Measurements from ENCODE around the gene PRKAR1B. TPM values are rescaled to one million over a fixed set of nuclear protein-coding genes. Genes with fewer than 3 reads are reported as not detected.
A peak's percentile ranks its signal among the peaks of the same experiment; 100 is the strongest.

Gene PRKAR1B
- total RNA-seq, 2 donors from 2014 or later: 26.2 to 56.0 TPM

- H3K4me1 Mint-ChIP-seq: peaks cover 11% of the 10 kb centered on the region
- H3K36me3 Mint-ChIP-seq (ENCODE audit: low read depth): no peaks in the 10 kb centered on the region
- ATAC-seq (replicated peaks): no peak
- H3K27ac Mint-ChIP-seq: no peak overlapping the region
- no peak overlapping the region for H3K4me3 Mint-ChIP-seq
- H3K27me3 Mint-ChIP-seq: no peaks in the 10 kb centered on the region
- no peaks in the 10 kb centered on the region for H3K9me3 Mint-ChIP-seq
Measured at GRCh38 chr7:539731-540411, 187.2 kb downstream of the PRKAR1B start.

GRCh38 chr7:538764-539685 is 188.1 kb downstream of the PRKAR1B start:
- Mint-ChIP-seq H3K4me3 (no peak overlapping the region), H3K36me3 (ENCODE audit: low read depth) (no peaks in the 10 kb centered on the region), H3K27ac (no peak overlapping the region), H3K4me1 (peaks cover 11% of the 10 kb centered on the region), H3K27me3 (peaks cover 1% of the 10 kb centered on the region), H3K9me3 (no peaks in the 10 kb centered on the region)
- ATAC-seq (replicated peaks): no peak

- no peak for ATAC-seq (replicated peaks)
- peaks cover 4% of the 10 kb centered on the region for H3K27me3 Mint-ChIP-seq
- H3K4me1 Mint-ChIP-seq: peaks cover 11% of the 10 kb centered on the region
- no peak overlapping the region for H3K27ac Mint-ChIP-seq
- H3K9me3 Mint-ChIP-seq: no peaks in the 10 kb centered on the region
- no peak overlapping the region for H3K4me3 Mint-ChIP-seq
- no peaks in the 10 kb centered on the region for H3K36me3 Mint-ChIP-seq (ENCODE audit: low read depth)
Measured at GRCh38 chr7:537911-538634, 189.0 kb downstream of the PRKAR1B start.

- no peak for ATAC-seq (replicated peaks)
- Mint-ChIP-seq H3K4me1 (no peaks in the 10 kb centered on the region), H3K4me3 (no peak overlapping the region), H3K27me3 (peaks cover 4% of the 10 kb centered on the region), H3K27ac (no peak overlapping the region), H3K9me3 (no peaks in the 10 kb centered on the region), H3K36me3 (ENCODE audit: low read depth) (no peaks in the 10 kb centered on the region)
Measured at GRCh38 chr7:536231-536630, 190.8 kb downstream of the PRKAR1B start.

- no peak for ATAC-seq (replicated peaks)
- Mint-ChIP-seq H3K4me3 (no peak overlapping the region), H3K9me3 (no peaks in the 10 kb centered on the region), H3K4me1 (no peaks in the 10 kb centered on the region), H3K36me3 (ENCODE audit: low read depth) (no peaks in the 10 kb centered on the region), H3K27me3 (peaks cover 4% of the 10 kb centered on the region), H3K27ac (no peak overlapping the region)
Measured at GRCh38 chr7:534959-535358, 192.1 kb downstream of the PRKAR1B start.

GRCh38 chr7:534075-534474 is 193.0 kb downstream of the PRKAR1B start:
- no peak for ATAC-seq (replicated peaks)
- Mint-ChIP-seq H3K4me1 (no peaks in the 10 kb centered on the region), H3K27ac (peak overlapping the region; percentile 31), H3K9me3 (no peaks in the 10 kb centered on the region), H3K4me3 (no peak overlapping the region), H3K27me3 (peaks cover 4% of the 10 kb centered on the region), H3K36me3 (ENCODE audit: low read depth) (no peaks in the 10 kb centered on the region)

GRCh38 chr7:533266-533665 is 193.8 kb downstream of the PRKAR1B start:
- no peak for ATAC-seq (replicated peaks)
- H3K27ac Mint-ChIP-seq: no peak overlapping the region
- no peaks in the 10 kb centered on the region for H3K4me1 Mint-ChIP-seq
- no peaks in the 10 kb centered on the region for H3K9me3 Mint-ChIP-seq
- no peaks in the 10 kb centered on the region for H3K36me3 Mint-ChIP-seq (ENCODE audit: low read depth)
- no peak overlapping the region for H3K4me3 Mint-ChIP-seq
- peaks cover 4% of the 10 kb centered on the region for H3K27me3 Mint-ChIP-seq

GRCh38 chr7:532379-533143 is 194.5 kb downstream of the PRKAR1B start:
- no peak overlapping the region for H3K27ac Mint-ChIP-seq
- H3K4me1 Mint-ChIP-seq: no peaks in the 10 kb centered on the region
- ATAC-seq (replicated peaks): no peak
- H3K36me3 Mint-ChIP-seq (ENCODE audit: low read depth): no peaks in the 10 kb centered on the region
- H3K27me3 Mint-ChIP-seq: peaks cover 4% of the 10 kb centered on the region
- no peaks in the 10 kb centered on the region for H3K9me3 Mint-ChIP-seq
- no peak overlapping the region for H3K4me3 Mint-ChIP-seq

GRCh38 chr7:531777-532176 is 195.3 kb downstream of the PRKAR1B start:
- Mint-ChIP-seq H3K27ac (no peak overlapping the region), H3K36me3 (ENCODE audit: low read depth) (no peaks in the 10 kb centered on the region), H3K9me3 (no peaks in the 10 kb centered on the region), H3K27me3 (peaks cover 4% of the 10 kb centered on the region), H3K4me3 (no peak overlapping the region), H3K4me1 (no peaks in the 10 kb centered on the region)
- peak; percentile 68 for ATAC-seq (replicated peaks)

- Mint-ChIP-seq H3K27ac (no peak overlapping the region), H3K9me3 (no peaks in the 10 kb centered on the region), H3K36me3 (ENCODE audit: low read depth) (no peaks in the 10 kb centered on the region), H3K27me3 (peaks cover 8% of the 10 kb centered on the region), H3K4me3 (no peak overlapping the region), H3K4me1 (no peaks in the 10 kb centered on the region)
- ATAC-seq (replicated peaks): no peak
Measured at GRCh38 chr7:528451-528850, 198.6 kb downstream of the PRKAR1B start.

- H3K27me3 Mint-ChIP-seq: peaks cover 8% of the 10 kb centered on the region
- H3K4me1 Mint-ChIP-seq: no peaks in the 10 kb centered on the region
- no peaks in the 10 kb centered on the region for H3K9me3 Mint-ChIP-seq
- H3K36me3 Mint-ChIP-seq (ENCODE audit: low read depth): no peaks in the 10 kb centered on the region
- no peak overlapping the region for H3K27ac Mint-ChIP-seq
- ATAC-seq (replicated peaks): no peak
- H3K4me3 Mint-ChIP-seq: no peak overlapping the region
Measured at GRCh38 chr7:527723-528122, 199.4 kb downstream of the PRKAR1B start.

GRCh38 chr7:526460-527034 is 200.5 kb downstream of the PRKAR1B start:
- no peaks in the 10 kb centered on the region for H3K9me3 Mint-ChIP-seq
- H3K27ac Mint-ChIP-seq: no peak overlapping the region
- H3K4me3 Mint-ChIP-seq: no peak overlapping the region
- H3K4me1 Mint-ChIP-seq: no peaks in the 10 kb centered on the region
- no peaks in the 10 kb centered on the region for H3K36me3 Mint-ChIP-seq (ENCODE audit: low read depth)
- ATAC-seq (replicated peaks): no peak
- H3K27me3 Mint-ChIP-seq: peaks cover 8% of the 10 kb centered on the region

- Mint-ChIP-seq H3K27me3 (peaks cover 11% of the 10 kb centered on the region), H3K4me1 (no peaks in the 10 kb centered on the region), H3K9me3 (no peaks in the 10 kb centered on the region), H3K4me3 (no peak overlapping the region), H3K36me3 (ENCODE audit: low read depth) (no peaks in the 10 kb centered on the region), H3K27ac (no peak overlapping the region)
- ATAC-seq (replicated peaks): no peak
Measured at GRCh38 chr7:525740-526139, 201.3 kb downstream of the PRKAR1B start.

- H3K36me3 Mint-ChIP-seq (ENCODE audit: low read depth): no peaks in the 10 kb centered on the region
- no peak overlapping the region for H3K4me3 Mint-ChIP-seq
Measured at GRCh38 chr7:524800-525199, 202.3 kb downstream of the PRKAR1B start.

More at GRCh38 chr7:524800-525199, 202.3 kb downstream of the PRKAR1B start:
- H3K27ac Mint-ChIP-seq: no peak overlapping the region
- H3K9me3 Mint-ChIP-seq: no peaks in the 10 kb centered on the region
- ATAC-seq (replicated peaks): no peak
- H3K27me3 Mint-ChIP-seq: peaks cover 11% of the 10 kb centered on the region
- H3K4me1 Mint-ChIP-seq: no peaks in the 10 kb centered on the region
